ENCODE results near the gene ASNSD1. TPM values are rescaled to one million over a fixed set of nuclear protein-coding genes. Genes with fewer than 3 reads are reported as not detected.

The ASNSD1 gene
- total and polyA plus RNA-seq, 9 of the 15 experiments (the other 6 are each of a cell fraction or from before 2014, with no cell fraction given), result 23.9 to 56.4 (median 38.3) TPM

GRCh38 chr2:189641590-189641989 lies 19.7 kb upstream of the ASNSD1 start:
- no peaks in the 10 kb centered on the region for H3K27me3 ChIP-seq (ENCODE audit: control insufficient read depth in 2 of 2, insufficient read depth in 2 of 2, low read length in 2 of 2)
- DNase-seq (ENCODE audit: extremely low read depth in 1 of 4, low spot score in 3 of 4) (peak in 2 of 4 experiments; percentile 29 to 35), FAIRE-seq (no peak), ATAC-seq (peak; percentile 67)
- no peaks in the 10 kb centered on the region for H3K9me1 ChIP-seq (ENCODE audit: control insufficient read depth, insufficient read depth, low read length)
- no peak overlapping the region for H3K4me3 ChIP-seq
- no peaks in the 10 kb centered on the region for H3K36me3 ChIP-seq (ENCODE audit: control insufficient read depth, insufficient read depth, low read length)
- H3K27ac ChIP-seq (ENCODE audit: extremely low read depth, low read depth, low read length), result no peak overlapping the region
- H3K9ac ChIP-seq (ENCODE audit: insufficient read depth in 1 of 2, low read depth in 2 of 2, low read length in 2 of 2), result no peak overlapping the region
- no peaks in the 10 kb centered on the region for H4K20me1 ChIP-seq (replicated peaks; ENCODE audit: control insufficient read depth, insufficient read depth, low read length)
- H3K4me1 ChIP-seq (replicated peaks in 1 of 2; ENCODE audit: control insufficient read depth in 2 of 2, insufficient read depth in 2 of 2, low read length in 2 of 2), result no peaks in the 10 kb centered on the region; a peak in 1 of 5 replicates
- WGBS (ENCODE audit: insufficient coverage, low coverage, missing lambda C conversion rate), result 31% methylated on average over 2 of the region's 2 CpGs
- no peak overlapping the region for H3K4me2 ChIP-seq (ENCODE audit: insufficient read depth, low read length)
- no peak overlapping the region for H2AFZ ChIP-seq (ENCODE audit: low read depth, low read length)
- in situ Hi-C loops (cut with MboI), result no loop called here
- no TSS peak for BruUV-seq (replicated peaks)
- no peaks in the 10 kb centered on the region for H3K79me2 ChIP-seq (ENCODE audit: control insufficient read depth, insufficient read depth, low read length)
- ChIA-PET POLR2A (interaction anchor here (0.6 kb wide), 1 partner anchor 665 kb away, joined by 3 read pairs; no protein-coding TSS in a partner anchor), CTCF (ENCODE audit: low intra/inter-chr PET ratio) (no interaction called here)
- intact Hi-C loops (cut with micrococcal nuclease), result no loop called here
- H3K9me3 ChIP-seq (replicated peaks; ENCODE audit: control insufficient read depth, insufficient read depth, low read depth, low read length), result no peaks in the 10 kb centered on the region
- TF ChIP-seq EGR1 (conservative IDR thresholded peaks at IDR 0.05) (peak; percentile 79), NR3C1 (CRISPR knock-in tag; IDR thresholded peaks at IDR 0.05) (no peak), NR2F6 (CRISPR knock-in tag; IDR thresholded peaks at IDR 0.05) (no peak), NFRKB (IDR thresholded peaks at IDR 0.05; ENCODE audit: low read depth) (no peak), ZNF316 (IDR thresholded peaks at IDR 0.05) (no peak), PURB (CRISPR knock-in tag; IDR thresholded peaks at IDR 0.05; ENCODE audit: low read depth) (no peak), ATF2 (CRISPR knock-in tag; IDR thresholded peaks at IDR 0.05) (no peak), TEAD1 (CRISPR knock-in tag; IDR thresholded peaks at IDR 0.05) (no peak), TEAD4 (IDR thresholded peaks at IDR 0.05; ENCODE audit: low read length) (peak; percentile 48), TEAD4 (CRISPR knock-in tag; IDR thresholded peaks at IDR 0.05; ENCODE audit: borderline replicate concordance) (no peak), JUND (IDR thresholded peaks at IDR 0.05; ENCODE audit: borderline replicate concordance, low read depth, low read length) (peak; percentile 36; the same call in 1 of the 2 replicates), JUND (tag; IDR thresholded peaks at IDR 0.05; ENCODE audit: borderline replicate concordance, low read depth, low read length) (no peak; the same call in 2 of the 3 replicates), FOSL1 (tag; conservative IDR thresholded peaks at IDR 0.05) (peak; percentile 69), ARID1B (IDR thresholded peaks at IDR 0.05) (peak; percentile 31), CEBPZ (IDR thresholded peaks at IDR 0.05; ENCODE audit: borderline replicate concordance, low read depth, low read length) (no peak), CBX3 (IDR thresholded peaks at IDR 0.05; ENCODE audit: borderline replicate concordance in 1 of 2, low read length in 2 of 2) (no peak), CSDE1 (IDR thresholded peaks at IDR 0.05) (no peak), MAFF (IDR thresholded peaks at IDR 0.05; ENCODE audit: low read length) (no peak), SMARCE1 (IDR thresholded peaks at IDR 0.05) (0 out of 2 replicates have a peak, but pooled peaks have one; percentile 30), HDAC1 (IDR thresholded peaks at IDR 0.05) (peak in 1 of 2 experiments; percentile 73; a peak in 2 of 4 replicates), NR1H2 (CRISPR knock-in tag; IDR thresholded peaks at IDR 0.05) (no peak), DPF2 (IDR thresholded peaks at IDR 0.05) (0 out of 2 replicates have a peak, but pooled peaks have one; percentile 35), KDM1A (IDR thresholded peaks at IDR 0.05) (peak; percentile 92 to 93)
